ENCODE results near the gene CCNT2.

GRCh38 chr2:134952608-134953007 lies 34.0 kb downstream of the CCNT2 start:
- TF ChIP-seq POLR2A (IDR thresholded peaks at IDR 0.05), result no peak
- no peak for TF ChIP-seq CTCF (IDR thresholded peaks at IDR 0.05)

Data from uterus (tissue), 2 donors.